Activated CD8-positive, alpha-beta T cell treated with anti-CD3 and anti-CD28 coated beads, Interleukin-2, amount 10 ng/mL, durations not matched to agents 7 days and 5 days (primary cell): ENCODE data around the gene SPOCK2. TPM values are rescaled to one million over a fixed set of nuclear protein-coding genes. Genes with fewer than 3 reads are reported as not detected.
A peak's percentile ranks its signal among the peaks of the same experiment; 100 is the strongest.

ENCODE experiments used
- ATAC-seq: fragments of 150-1000 bp; cut with Tn5 transposase; one replicate; pipeline ENCODE4 v1.10.0; 2021; ENCODE audit warnings: moderate library complexity
- CTCF ChIA-PET: fragments of 350-600 bp; sonication (Branson Sonifier 250); formaldehyde crosslinking; loops from one replicate; lab custom pipeline; 2021; ENCODE audit warnings: antibody characterized with exemption; lab: Charles Lee
- POLR2A ChIA-PET: fragments of 350-600 bp; sonication (Branson Sonifier 250); formaldehyde crosslinking; loops from one replicate; lab custom pipeline; 2021; ENCODE audit warnings: antibody characterized with exemption; lab: Charles Lee
- DNase-seq: peaks from one replicate; pipeline ENCODE4 v3.0.0-alpha.2; 2020
- H3K27ac Mint-ChIP-seq: one replicate; pipeline ENCODE4 v1.8.0; 2021; ENCODE audit warnings: mild to moderate bottlenecking, mixed read lengths
- H3K27me3 Mint-ChIP-seq: one replicate; pipeline ENCODE4 v1.8.0; 2021; ENCODE audit warnings: low read depth, mixed read lengths
- H3K36me3 Mint-ChIP-seq: one replicate; pipeline ENCODE4 v1.8.0; 2021; ENCODE audit warnings: low read depth, mixed read lengths
- H3K4me1 Mint-ChIP-seq: one replicate; pipeline ENCODE4 v1.8.0; 2021; ENCODE audit warnings: low read depth, mixed read lengths
- H3K4me3 Mint-ChIP-seq: one replicate; pipeline ENCODE4 v1.8.0; 2021; ENCODE audit warnings: mild to moderate bottlenecking, mixed read lengths
- H3K9me3 Mint-ChIP-seq: one replicate; pipeline ENCODE4 v1.8.0; 2022; ENCODE audit warnings: mixed read lengths; ENCODE audit not compliant: insufficient read depth
- total RNA-seq, 2 experiments: library from RNA; stranded (reverse); gene quantifications; one replicate each; pipeline ENCODE4 v1.2.3, GENCODE V29; 2021

SPOCK2 gene
- total RNA-seq, 2 experiments from 2014 or later: 261 to 268 TPM

- ChIA-PET POLR2A (interaction anchor here (1.1 to 3.8 kb wide), 4 partner anchors 19 to 213 kb away, joined by 4 to 51 read pairs (median 10); partner anchors contain the start of gene SPOCK2), CTCF (interaction anchor here (1.2 to 3.0 kb wide), 6 partner anchors 19 to 230 kb away, joined by 3 to 14 read pairs (median 9); partner anchors contain the start of gene SPOCK2)
- H3K4me3 Mint-ChIP-seq: peak overlapping the region; percentile 77
- H3K9me3 Mint-ChIP-seq: no peaks in the 10 kb centered on the region
- DNase-seq: peak; percentile 65
- peak overlapping the region; percentile 92 for H3K27ac Mint-ChIP-seq
- peak; percentile 72 for ATAC-seq
- H3K4me1 Mint-ChIP-seq: peaks cover 61% of the 10 kb centered on the region
- no peaks in the 10 kb centered on the region for H3K27me3 Mint-ChIP-seq
- H3K36me3 Mint-ChIP-seq: peaks cover 30% of the 10 kb centered on the region
These were observed 19.1 kb upstream of the SPOCK2 start for GRCh38 chr10:72107325-72108003.

DNA sequence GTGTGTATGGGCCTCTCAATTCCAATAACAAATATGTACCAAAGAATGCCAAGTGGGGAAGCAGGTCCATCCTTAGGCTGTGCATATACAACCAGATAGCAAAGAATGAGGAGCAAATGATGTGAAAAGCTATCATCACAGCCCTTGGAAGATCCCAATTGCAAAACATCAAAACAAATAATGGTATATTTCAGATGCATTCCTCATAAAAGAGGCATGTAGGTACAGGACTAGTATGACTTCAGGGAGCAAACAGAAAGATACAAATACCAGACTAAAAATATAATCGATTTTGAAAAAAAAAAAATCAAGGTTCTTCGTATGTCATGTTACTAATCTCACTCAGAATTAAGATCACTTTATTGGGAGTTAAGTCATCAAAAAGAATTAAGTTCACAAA, 18.5 kb upstream of the SPOCK2 start:
- POLR2A ChIA-PET: interaction anchor here (1.1 to 3.8 kb wide), 3 partner anchors 19 to 186 kb away, joined by 4 to 51 read pairs (median 15); partner anchors contain the start of gene SPOCK2
- ATAC-seq: no peak
- peak overlapping the region; percentile 77 for H3K4me3 Mint-ChIP-seq

GRCh38 chr10:72106154-72106849, 18.0 kb upstream of the SPOCK2 start:
- DNase-seq: no peak
- Mint-ChIP-seq H3K4me3 (peak overlapping the region; percentile 77), H3K36me3 (peaks cover 39% of the 10 kb centered on the region), H3K9me3 (no peaks in the 10 kb centered on the region), H3K4me1 (peaks cover 69% of the 10 kb centered on the region), H3K27me3 (no peaks in the 10 kb centered on the region), H3K27ac (peak overlapping the region; percentile 92)
- ChIA-PET POLR2A (interaction anchor here (3.2 to 3.8 kb wide), 2 partner anchors 18 to 22 kb away, joined by 15 to 51 read pairs; partner anchors contain the start of gene SPOCK2), CTCF (interaction anchor here (1.0 to 3.0 kb wide), 2 partner anchors 18 to 169 kb away, joined by 4 to 14 read pairs; partner anchors contain the start of gene SPOCK2)
- no peak for ATAC-seq

More for the DNA sequence above, 18.5 kb upstream of the SPOCK2 start:
- Mint-ChIP-seq H3K9me3 (no peaks in the 10 kb centered on the region), H3K36me3 (peaks cover 33% of the 10 kb centered on the region), H3K27me3 (no peaks in the 10 kb centered on the region), H3K27ac (peak overlapping the region; percentile 92), H3K4me1 (peaks cover 66% of the 10 kb centered on the region)
- DNase-seq: no peak
- CTCF ChIA-PET: interaction anchor here (1.0 to 3.0 kb wide), 2 partner anchors 18 to 169 kb away, joined by 4 to 14 read pairs; partner anchors contain the start of gene SPOCK2

DNA sequence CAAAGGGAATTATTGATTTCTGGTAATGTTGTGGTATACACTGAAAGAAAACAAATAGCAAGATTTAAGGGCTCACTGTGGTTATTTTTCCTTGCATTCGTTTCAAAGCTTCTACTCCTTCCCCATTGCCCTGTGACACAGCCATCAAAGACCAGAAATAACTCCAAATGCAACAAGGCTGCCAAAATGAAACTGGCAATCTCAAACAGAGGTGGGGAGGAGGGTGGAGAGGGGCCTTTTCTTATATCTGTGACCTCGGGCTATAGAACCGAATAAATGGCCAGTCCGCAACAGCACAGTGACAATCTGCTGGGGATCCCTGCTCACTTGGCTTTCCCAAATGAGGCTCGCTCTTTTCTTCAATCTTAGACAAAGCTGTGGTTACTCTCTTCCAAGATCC, 17.4 kb upstream of the SPOCK2 start:
- Mint-ChIP-seq H3K4me1 (peaks cover 69% of the 10 kb centered on the region), H3K36me3 (peaks cover 44% of the 10 kb centered on the region), H3K27ac (peak overlapping the region; percentile 23), H3K4me3 (no peak overlapping the region), H3K27me3 (no peaks in the 10 kb centered on the region), H3K9me3 (no peaks in the 10 kb centered on the region)
- no peak for DNase-seq
- ChIA-PET CTCF (no interaction called here), POLR2A (interaction anchor here (3.8 kb wide), 1 partner anchor 17 kb away, joined by 51 read pairs; the partner anchor contains the start of gene SPOCK2)
- ATAC-seq: no peak

GRCh38 chr10:72105098-72105475, 16.7 kb upstream of the SPOCK2 start:
- CTCF ChIA-PET: no interaction called here
- Mint-ChIP-seq H3K9me3 (no peaks in the 10 kb centered on the region), H3K4me3 (no peak overlapping the region), H3K27ac (no peak overlapping the region), H3K27me3 (no peaks in the 10 kb centered on the region), H3K4me1 (peaks cover 67% of the 10 kb centered on the region), H3K36me3 (peaks cover 45% of the 10 kb centered on the region)
- no peak for DNase-seq
- POLR2A ChIA-PET: no interaction called here
- ATAC-seq: no peak

DNA sequence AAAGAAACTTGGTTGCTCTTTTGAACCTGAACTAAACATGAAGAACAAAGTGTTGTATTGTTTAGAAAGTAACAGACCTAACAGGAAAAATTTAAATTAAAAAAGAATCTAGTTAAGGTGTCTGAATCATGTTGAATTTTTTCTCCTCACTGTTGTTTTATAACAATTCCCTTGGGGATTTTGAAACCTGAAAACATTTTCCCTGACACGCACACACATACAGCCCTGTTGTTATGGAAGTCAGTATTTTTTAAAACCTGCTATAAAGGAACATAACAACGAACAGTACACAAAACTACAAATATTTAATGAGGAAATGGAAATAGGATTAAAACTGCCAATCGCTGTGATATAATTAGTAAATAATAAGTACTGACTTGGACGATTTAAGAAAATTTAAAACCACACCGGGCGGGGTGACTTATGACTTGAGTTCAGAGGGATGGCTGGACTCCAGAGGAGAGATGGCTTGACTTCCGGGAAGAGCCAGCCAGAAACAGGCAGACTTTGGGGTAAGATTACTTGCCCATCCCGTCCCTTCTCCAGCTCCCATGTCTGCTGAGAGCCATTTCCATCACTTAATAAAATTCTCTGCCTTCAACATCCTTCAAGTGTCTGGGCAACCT, 16.2 kb upstream of the SPOCK2 start:
- Mint-ChIP-seq H3K27ac (no peak overlapping the region), H3K4me3 (no peak overlapping the region), H3K36me3 (peaks cover 47% of the 10 kb centered on the region), H3K4me1 (peaks cover 62% of the 10 kb centered on the region), H3K9me3 (no peaks in the 10 kb centered on the region), H3K27me3 (no peaks in the 10 kb centered on the region)
- ChIA-PET CTCF (no interaction called here), POLR2A (interaction anchor here (1.6 kb wide), 1 partner anchor 16 kb away, joined by 4 read pairs; the partner anchor contains the start of gene SPOCK2)
- ATAC-seq (no peak), DNase-seq (no peak)

- Mint-ChIP-seq H3K4me3 (no peak overlapping the region), H3K36me3 (peaks cover 53% of the 10 kb centered on the region), H3K4me1 (peaks cover 32% of the 10 kb centered on the region), H3K9me3 (no peaks in the 10 kb centered on the region), H3K27ac (no peak overlapping the region), H3K27me3 (no peaks in the 10 kb centered on the region)
- CTCF ChIA-PET: interaction anchor here (1.2 kb wide), 1 partner anchor 10 kb away, joined by 4 read pairs; no protein-coding TSS in a partner anchor
- ATAC-seq (no peak), DNase-seq (no peak)
- POLR2A ChIA-PET: interaction anchor here (0.5 to 0.6 kb wide), 2 partner anchors 169 to 232 kb away, joined by 3 read pairs; no protein-coding TSS in a partner anchor
These were observed 11.2 kb upstream of the SPOCK2 start for GRCh38 chr10:72099600-72099921.

- ChIA-PET POLR2A (interaction anchor here (0.5 to 0.8 kb wide), 2 partner anchors 22 to 93 kb away, joined by 4 to 7 read pairs; no protein-coding TSS in a partner anchor), CTCF (interaction anchor here (1.2 kb wide), 1 partner anchor 9 kb away, joined by 4 read pairs; no protein-coding TSS in a partner anchor)
- Mint-ChIP-seq H3K27me3 (no peaks in the 10 kb centered on the region), H3K4me3 (no peak overlapping the region), H3K27ac (no peak overlapping the region), H3K36me3 (peaks cover 55% of the 10 kb centered on the region), H3K9me3 (no peaks in the 10 kb centered on the region), H3K4me1 (peaks cover 34% of the 10 kb centered on the region)
- ATAC-seq (no peak), DNase-seq (no peak)
These were observed 10.7 kb upstream of the SPOCK2 start for GRCh38 chr10:72098836-72099599.

DNA sequence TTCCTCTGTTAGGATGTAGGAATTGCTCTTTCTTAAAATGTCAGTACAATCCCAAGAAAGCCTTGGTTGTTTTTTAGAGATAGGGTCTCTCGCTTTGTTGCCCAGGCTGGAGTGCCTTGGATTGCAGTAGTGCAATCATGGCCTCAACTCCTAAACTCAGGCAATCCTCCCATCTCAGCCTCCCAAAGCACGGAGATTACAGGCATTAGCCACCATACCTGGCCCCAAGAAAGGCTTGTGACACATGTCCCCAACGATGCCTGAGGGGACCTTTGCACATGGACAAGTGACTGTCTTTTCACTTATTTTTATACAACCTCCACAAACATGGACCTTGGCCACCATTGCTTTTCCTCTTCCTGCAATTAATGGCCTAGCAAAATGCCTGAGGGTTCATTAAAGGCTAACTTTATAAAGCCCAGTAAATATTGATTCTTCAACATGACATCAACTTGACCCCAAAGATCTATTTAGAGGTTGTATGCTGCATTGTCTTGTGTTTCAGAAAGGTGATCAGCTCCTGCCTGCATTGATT, 10.0 kb upstream of the SPOCK2 start:
- Mint-ChIP-seq H3K36me3 (peaks cover 52% of the 10 kb centered on the region), H3K27me3 (no peaks in the 10 kb centered on the region), H3K4me1 (peaks cover 35% of the 10 kb centered on the region), H3K4me3 (no peak overlapping the region), H3K27ac (no peak overlapping the region), H3K9me3 (no peaks in the 10 kb centered on the region)
- DNase-seq: no peak
- CTCF ChIA-PET: interaction anchor here (1.2 kb wide), 1 partner anchor 8 kb away, joined by 4 read pairs; no protein-coding TSS in a partner anchor
- ATAC-seq: no peak
- POLR2A ChIA-PET: interaction anchor here (0.8 kb wide), 1 partner anchor 21 kb away, joined by 4 read pairs; no protein-coding TSS in a partner anchor

DNA sequence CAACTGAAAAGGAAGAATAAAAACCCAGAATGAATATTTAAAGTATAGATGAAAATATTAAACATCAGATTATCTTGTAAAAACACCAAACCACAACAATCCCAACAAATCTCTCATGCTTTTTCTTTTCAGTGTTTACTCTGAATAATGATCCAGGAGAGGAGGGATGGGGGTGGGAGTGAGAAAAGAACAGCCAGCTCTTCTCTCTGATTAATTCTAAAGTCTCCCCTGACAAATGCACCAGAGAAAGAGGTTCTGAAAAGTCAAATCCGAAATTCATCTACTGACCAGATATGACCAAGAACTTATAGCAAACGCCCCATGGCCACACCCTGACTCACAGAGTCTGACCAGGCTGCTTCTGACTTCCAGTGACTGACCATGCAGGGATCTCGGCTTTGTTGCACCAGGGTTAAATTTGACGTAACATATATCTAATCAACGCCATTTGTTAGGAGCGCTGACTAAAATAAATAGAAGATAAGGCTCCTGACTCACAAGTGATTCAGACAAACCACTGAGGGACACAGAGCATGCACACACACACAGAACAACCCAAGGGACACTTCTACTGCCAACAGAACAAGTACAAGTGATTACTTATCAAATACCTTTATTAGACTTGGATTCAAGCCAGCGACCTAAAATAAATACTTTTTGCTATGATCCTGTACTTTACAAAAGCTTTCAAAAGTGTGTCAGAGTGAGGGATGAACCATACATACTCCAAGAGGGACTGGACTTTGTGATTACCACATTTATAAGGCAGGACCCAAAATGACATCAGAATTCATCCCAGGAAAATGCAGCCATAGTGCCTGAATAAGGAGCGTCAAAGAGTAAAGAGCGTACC, 9.3 kb upstream of the SPOCK2 start:
- no peaks in the 10 kb centered on the region for H3K9me3 Mint-ChIP-seq
- peaks cover 35% of the 10 kb centered on the region for H3K4me1 Mint-ChIP-seq
- no peaks in the 10 kb centered on the region for H3K27me3 Mint-ChIP-seq
- H3K4me3 Mint-ChIP-seq: no peak overlapping the region
- H3K27ac Mint-ChIP-seq: no peak overlapping the region
- ChIA-PET POLR2A (interaction anchor here (0.7 kb wide), 1 partner anchor 9 kb away, joined by 3 read pairs; the partner anchor contains the start of gene SPOCK2), CTCF (interaction anchor here (1.2 kb wide), 1 partner anchor 50 kb away, joined by 3 read pairs; no protein-coding TSS in a partner anchor)
- peaks cover 51% of the 10 kb centered on the region for H3K36me3 Mint-ChIP-seq
- ATAC-seq: no peak
- no peak for DNase-seq
